SK-N-SH treated with all-trans-retinoic acid at 6 μM for 48 hours (cell line): ENCODE data around the gene KIAA1958.

Experiments used
- ARNTL ChIP-seq: fragments of 450-650 bp; formaldehyde crosslinking; IDR thresholded peaks from 2 replicates; pipeline ENCODE4 v1.5.0; 2020; ENCODE audit warnings: low read depth, mild to moderate bottlenecking, moderate library complexity, borderline replicate concordance
- BACH2 ChIP-seq: fragments of 250-450 bp; sonication (Bioruptor Pico); IDR thresholded peaks from 2 replicates; pipeline ENCODE4 v1.9.0; 2021; ENCODE audit warnings: mild to moderate bottlenecking, borderline replicate concordance
- CSDC2 ChIP-seq: fragments of 250-450 bp; sonication (Bioruptor Pico); IDR thresholded peaks from 2 replicates; pipeline ENCODE4 v1.5.0; 2020; ENCODE audit warnings: mild to moderate bottlenecking, moderate library complexity
- ESRRG ChIP-seq: fragments of 250-450 bp; sonication (Bioruptor Pico); IDR thresholded peaks from 2 replicates; pipeline ENCODE4 v1.6.1; 2021; ENCODE audit warnings: mild to moderate bottlenecking
- GLIS3 ChIP-seq: fragments of 250-450 bp; sonication (Bioruptor Pico); IDR thresholded peaks from 2 replicates; pipeline ENCODE4 v1.5.0; 2020; ENCODE audit warnings: mild to moderate bottlenecking, moderate library complexity
- ISL1 ChIP-seq: fragments of 250-450 bp; sonication (Bioruptor Pico); IDR thresholded peaks from 2 replicates; pipeline ENCODE4 v2.1.2; 2022; ENCODE audit warnings: mild to moderate bottlenecking, moderate library complexity
- RARB ChIP-seq: fragments of 250-450 bp; sonication (Bioruptor Pico); IDR thresholded peaks from 2 replicates; pipeline ENCODE4 v1.8.0; 2021; ENCODE audit warnings: mild to moderate bottlenecking, moderate library complexity
- TOX ChIP-seq: fragments of 250-450 bp; sonication (Bioruptor Pico); IDR thresholded peaks from 2 replicates; pipeline ENCODE4 v1.8.0; 2021; ENCODE audit warnings: mild to moderate bottlenecking, moderate library complexity, borderline replicate concordance
- ZNF565 ChIP-seq: fragments of 450-650 bp; formaldehyde crosslinking; conservative IDR thresholded peaks from 2 replicates; pipeline ENCODE4 v1.5.0; 2020; ENCODE audit warnings: low read depth, mild to moderate bottlenecking, moderate library complexity
- TF ChIP-seq, protein P1 (sequence below): fragments of 250-450 bp; sonication (Bioruptor Pico); IDR thresholded peaks from 2 replicates; pipeline ENCODE4 v1.8.0; 2020; ENCODE audit warnings: mild to moderate bottlenecking, moderate library complexity, borderline replicate concordance
- TF ChIP-seq, protein P2 (sequence below): fragments of 250-450 bp; sonication (Bioruptor Pico); IDR thresholded peaks from 2 replicates; pipeline ENCODE4 v1.5.1; 2020; ENCODE audit warnings: low read depth, mild to moderate bottlenecking, moderate library complexity

DNA sequence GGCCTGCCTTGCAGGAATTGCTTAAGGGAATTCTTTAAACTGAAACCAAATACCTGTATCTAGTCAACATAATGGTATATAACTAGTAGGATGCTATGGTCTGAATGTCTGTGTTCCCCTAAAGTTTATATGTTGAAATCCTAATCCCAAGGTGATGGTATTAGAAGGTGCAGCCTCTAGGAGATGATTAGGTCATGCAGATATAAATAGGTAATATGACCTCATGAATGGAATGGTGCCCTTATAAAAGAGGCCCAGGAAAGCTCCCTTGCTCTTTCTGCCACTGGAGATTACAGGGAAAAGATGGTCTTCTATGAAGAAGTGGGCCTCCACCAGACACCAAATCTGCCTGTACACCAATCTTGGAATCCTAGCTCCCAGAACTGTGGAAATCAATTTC is 7.4 kb upstream of the KIAA1958 start:
- TF ChIP-seq ESRRG (CRISPR knock-in tag) (no peak), BACH2 (no peak), GLIS3 (no peak), ARNTL (CRISPR knock-in tag) (no peak), TOX (no peak), ISL1 (CRISPR knock-in tag) (no peak), RARB (CRISPR knock-in tag) (no peak), ZNF565 (CRISPR knock-in tag) (no peak), CSDC2 (CRISPR knock-in tag) (no peak)
- TF ChIP-seq, protein P1, sequence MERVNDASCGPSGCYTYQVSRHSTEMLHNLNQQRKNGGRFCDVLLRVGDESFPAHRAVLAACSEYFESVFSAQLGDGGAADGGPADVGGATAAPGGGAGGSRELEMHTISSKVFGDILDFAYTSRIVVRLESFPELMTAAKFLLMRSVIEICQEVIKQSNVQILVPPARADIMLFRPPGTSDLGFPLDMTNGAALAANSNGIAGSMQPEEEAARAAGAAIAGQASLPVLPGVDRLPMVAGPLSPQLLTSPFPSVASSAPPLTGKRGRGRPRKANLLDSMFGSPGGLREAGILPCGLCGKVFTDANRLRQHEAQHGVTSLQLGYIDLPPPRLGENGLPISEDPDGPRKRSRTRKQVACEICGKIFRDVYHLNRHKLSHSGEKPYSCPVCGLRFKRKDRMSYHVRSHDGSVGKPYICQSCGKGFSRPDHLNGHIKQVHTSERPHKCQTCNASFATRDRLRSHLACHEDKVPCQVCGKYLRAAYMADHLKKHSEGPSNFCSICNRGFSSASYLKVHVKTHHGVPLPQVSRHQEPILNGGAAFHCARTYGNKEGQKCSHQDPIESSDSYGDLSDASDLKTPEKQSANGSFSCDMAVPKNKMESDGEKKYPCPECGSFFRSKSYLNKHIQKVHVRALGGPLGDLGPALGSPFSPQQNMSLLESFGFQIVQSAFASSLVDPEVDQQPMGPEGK (CRISPR knock-in tag): no peak
- TF ChIP-seq, protein P2, sequence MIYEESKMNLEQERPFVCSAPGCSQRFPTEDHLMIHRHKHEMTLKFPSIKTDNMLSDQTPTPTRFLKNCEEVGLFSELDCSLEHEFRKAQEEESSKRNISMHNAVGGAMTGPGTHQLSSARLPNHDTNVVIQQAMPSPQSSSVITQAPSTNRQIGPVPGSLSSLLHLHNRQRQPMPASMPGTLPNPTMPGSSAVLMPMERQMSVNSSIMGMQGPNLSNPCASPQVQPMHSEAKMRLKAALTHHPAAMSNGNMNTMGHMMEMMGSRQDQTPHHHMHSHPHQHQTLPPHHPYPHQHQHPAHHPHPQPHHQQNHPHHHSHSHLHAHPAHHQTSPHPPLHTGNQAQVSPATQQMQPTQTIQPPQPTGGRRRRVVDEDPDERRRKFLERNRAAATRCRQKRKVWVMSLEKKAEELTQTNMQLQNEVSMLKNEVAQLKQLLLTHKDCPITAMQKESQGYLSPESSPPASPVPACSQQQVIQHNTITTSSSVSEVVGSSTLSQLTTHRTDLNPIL: no peak
